HepG2 (cell line): ENCODE measurements around the gene KRTAP12-3. TPM values are rescaled to one million over a fixed set of nuclear protein-coding genes. Genes with fewer than 3 reads are reported as not detected.

Experiments
- ATAC-seq: fragments of 200-7000 bp; cut with Tn5 transposase; 3 replicates; pipeline ENCODE4 v1.9.1; 2020; ENCODE audit warnings: mild to moderate bottlenecking, moderate library complexity
- Bru-seq: library from RNA; stranded (reverse); fragments of 400-500 nt; gene quantifications from one replicate; lab custom pipeline; 2021; lab: Mats Ljungman, UMichigan
- BruChase-seq, 2 experiments: library from RNA; stranded (reverse); fragments of 400-500 nt; gene quantifications; one replicate each; lab custom pipeline; 2021; lab: Mats Ljungman, UMichigan
- BruUV-seq: library from RNA; stranded (reverse); fragments of 400-500 nt; replicated peaks from 2 replicates; lab custom pipeline; 2021; lab: Mats Ljungman, UMichigan
- CTCF ChIA-PET: fragments of 300-600 bp; formaldehyde crosslinking; extraction: SDS; loops from one replicate; lab custom pipeline; 2021; ENCODE audit warnings: low total read pairs, inconsistent platforms, low intra/inter-chr PET ratio; lab: Yijun Ruan, JAX
- POLR2A ChIA-PET: fragments of 350-600 bp; sonication (Branson Sonifier 250); formaldehyde crosslinking; loops from one replicate; lab custom pipeline; 2020; ENCODE audit warnings: antibody characterized with exemption, inconsistent platforms; lab: Yijun Ruan, JAX
- DNase-seq: peaks from one replicate; pipeline ENCODE4 v3.0.0-alpha.2; 2015; ENCODE audit warnings: low spot score
- FAIRE-seq: peaks from 3 replicates; lab custom pipeline; 2011; peaks lifted over from hg19 to GRCh38; lab: Jason Lieb, UNC
- H2AFZ ChIP-seq: one replicate; pipeline ENCODE4 v1.6.1; 2011; ENCODE audit warnings: low read length, inconsistent platforms
- H3K27ac ChIP-seq: fragments of 300-600 bp; 3 replicates; pipeline ENCODE4 v1.8.0; 2011; ENCODE audit warnings: mixed run types, mild to moderate bottlenecking, mixed read lengths, low read length, inconsistent platforms; ENCODE audit not compliant: insufficient read depth; ENCODE audit errors: extremely low read length
- H3K27me3 ChIP-seq, 2 experiments: fragments of 200-600 bp in 1 of 2; 2 replicates in 1 of 2; 3 replicates in 1 of 2; pipeline versions ENCODE4 v1.6.0 to v1.8.0; 2011; ENCODE audit warnings: low read length in 2 of 2, mild to moderate bottlenecking in 2 of 2, moderate library complexity in 2 of 2, inconsistent platforms in 1 of 2; ENCODE audit not compliant: insufficient read depth in 2 of 2, control insufficient read depth in 1 of 2
- H3K36me3 ChIP-seq, 2 experiments: fragments of 200-600 bp in 1 of 2; replicated peaks in 1 of 2; 2 replicates in 1 of 2; 3 replicates in 1 of 2; pipeline versions ENCODE4 v1.5.1 to v1.8.0; 2011; ENCODE audit warnings: low read length in 2 of 2, inconsistent platforms in 1 of 2; ENCODE audit not compliant: insufficient read depth in 2 of 2, control insufficient read depth in 1 of 2
- H3K4me1 ChIP-seq: 2 replicates; pipeline ENCODE4 v1.5.1; 2012; ENCODE audit warnings: low read length, inconsistent platforms; ENCODE audit not compliant: insufficient read depth
- H3K4me2 ChIP-seq: 2 replicates; pipeline ENCODE4 v1.6.0; 2011; ENCODE audit warnings: low read depth, low read length, inconsistent platforms
- H3K4me3 ChIP-seq, 3 experiments: fragments of 200-600 bp in 1 of 3; sonication (generic), shearing (Covaris generic) in 1 of 3; replicated peaks in 1 of 3; 2 replicates each; pipeline ENCODE4 v1.5.1; 2011 to 2016; ENCODE audit warnings: low read length in 3 of 3, inconsistent platforms in 2 of 3, low read depth in 2 of 3, mild to moderate bottlenecking in 2 of 3, control low read depth in 1 of 3, mixed read lengths in 1 of 3; ENCODE audit not compliant: insufficient read depth in 1 of 3
- H3K79me2 ChIP-seq: one replicate; pipeline ENCODE4 v1.6.1; 2011; ENCODE audit warnings: low read length, inconsistent platforms; ENCODE audit not compliant: insufficient read depth
- H3K9ac ChIP-seq: 2 replicates; pipeline ENCODE4 v1.6.0; 2011; ENCODE audit warnings: mild to moderate bottlenecking, low read depth, low read length, inconsistent platforms; ENCODE audit not compliant: insufficient read depth
- H3K9me3 ChIP-seq: 2 replicates; pipeline ENCODE4 v1.5.1; 2012; ENCODE audit warnings: mild to moderate bottlenecking, low read length
- H4K20me1 ChIP-seq: 2 replicates; pipeline ENCODE4 v1.6.0; 2011; ENCODE audit warnings: inconsistent platforms, mild to moderate bottlenecking, low read length, moderate library complexity; ENCODE audit not compliant: insufficient read depth
- CAMTA2 ChIP-seq: sonication (generic); formaldehyde crosslinking; IDR thresholded peaks from 2 replicates; pipeline ENCODE4 v1.4.0; 2020; ENCODE audit warnings: mild to moderate bottlenecking, missing genetic modification reagents, borderline replicate concordance
- CREB1 ChIP-seq, 2 experiments: fragments of 450-650 bp in 1 of 2; IDR thresholded peaks; 2 replicates each; pipeline ENCODE4 v1.6.1; 2016 to 2017; ENCODE audit warnings: control low read depth in 1 of 2, mild to moderate bottlenecking in 1 of 2, missing compliant biosample characterization in 1 of 2, missing genetic modification characterization in 1 of 2
- NFYB ChIP-seq: sonication (generic); formaldehyde crosslinking; IDR thresholded peaks from 2 replicates; pipeline ENCODE4 v1.4.0; 2020; ENCODE audit warnings: missing genetic modification reagents
- ZBTB21 ChIP-seq: sonication (generic); formaldehyde crosslinking; IDR thresholded peaks from 2 replicates; pipeline ENCODE4 v1.4.0; 2020; ENCODE audit warnings: missing genetic modification reagents
- ZNF276 ChIP-seq: sonication (generic); formaldehyde crosslinking; IDR thresholded peaks from 2 replicates; pipeline ENCODE4 v1.4.0; 2020; ENCODE audit warnings: mild to moderate bottlenecking, low read depth, missing genetic modification reagents
- WGBS: methylation state at CpG from one replicate; pipeline ENCODE4 v1.1.6; 2017; ENCODE audit warnings: low lambda C conversion rate; 5-methylcytosine and 5-hydroxymethylcytosine counted together
- in situ Hi-C: cut with HindIII; loops from 2 replicates; pipeline ENCODE4 v1.10.0; 2017; ENCODE audit warnings: low pct_unique_long_range_greater_than_20kb; ENCODE audit not compliant: extremely low pct_ligation_motif_present
- intact Hi-C: fragments of 100-400 bp; cut with micrococcal nuclease; formaldehyde crosslinking; loops from one replicate; pipeline ENCODE4 v1.10.0; 2022; ENCODE audit not compliant: unreplicated experiment
- long read RNA-seq, 2 experiments: library from RNA in 1 of 2; library from polyadenylated mRNA in 1 of 2; stranded (forward) in 1 of 2; unstranded in 1 of 2; transcript quantifications; one replicate each; pipeline ENCODE4 v2.0.0, GENCODE V29; 2019 to 2022
- polyA minus RNA-seq, 3 experiments: library from RNA; depleted of rRNA, polyadenylated mRNA; stranded (reverse); fragments of >200 nt; gene quantifications; 2 replicates each; pipeline ENCODE4 v1.2.3, GENCODE V29; 2011; ENCODE audit warnings: low replicate concordance in 1 of 3
- polyA plus RNA-seq, 8 experiments: library from polyadenylated mRNA; depleted of rRNA in 3 of 8; stranded (reverse) in 7 of 8; unstranded in 1 of 8; fragments of >200 nt; fragmentation: Illumina TruSeq in 4 of 8; extraction: Trizol in 4 of 8; gene quantifications; 2 replicates each; pipeline versions ENCODE4 v1.2.1 to v1.2.3, GENCODE V29; 2011 to 2016; ENCODE audit warnings: low read depth in 4 of 8, missing spikeins in 1 of 8, mixed read lengths in 1 of 8; ENCODE audit not compliant: insufficient read depth in 1 of 8
- total RNA-seq, 5 experiments: library from RNA; depleted of rRNA; stranded (reverse); fragments of >200 nt; fragmentation: Illumina TruSeq; extraction: Trizol; gene quantifications; 2 replicates each; pipeline ENCODE4 v1.2.3, GENCODE V29; 2016; ENCODE audit warnings: low read depth in 1 of 5

KRTAP12-3 gene
- total RNA-seq (2016; rRNA removed; fragmentation: Illumina TruSeq; extraction: Trizol), result not detected in 2 replicates
- not detected in 2 replicates for total RNA-seq (2016; cell fraction: cytosol; rRNA removed; fragmentation: Illumina TruSeq; extraction: Trizol; ENCODE audit: low read depth)
- not detected in 2 replicates for total RNA-seq (2016; cell fraction: insoluble cytoplasmic fraction; rRNA removed; fragmentation: Illumina TruSeq; extraction: Trizol)
- total RNA-seq (2016; cell fraction: membrane; rRNA removed; fragmentation: Illumina TruSeq; extraction: Trizol), result not detected in 2 replicates
- total RNA-seq (2016; cell fraction: nucleus; rRNA removed; fragmentation: Illumina TruSeq; extraction: Trizol), result not detected in 2 replicates
- not detected in 2 replicates for polyA plus RNA-seq (2011; rRNA removed)
- polyA plus RNA-seq (2011; cell fraction: cytosol; rRNA removed), result not detected in 2 replicates
- not detected in 2 replicates for polyA plus RNA-seq (2011; cell fraction: nucleus; rRNA removed)
- not detected in 2 replicates for polyA plus RNA-seq (2012)
- polyA plus RNA-seq (2016; cell fraction: cytosol; fragmentation: Illumina TruSeq; extraction: Trizol; ENCODE audit: low read depth), result not detected in 2 replicates
- not detected in 2 replicates for polyA plus RNA-seq (2016; cell fraction: insoluble cytoplasmic fraction; fragmentation: Illumina TruSeq; extraction: Trizol; ENCODE audit: low read depth)
- not detected in 2 replicates for polyA plus RNA-seq (2016; cell fraction: membrane; fragmentation: Illumina TruSeq; extraction: Trizol; ENCODE audit: low read depth)
- polyA plus RNA-seq (2016; cell fraction: nucleus; fragmentation: Illumina TruSeq; extraction: Trizol; ENCODE audit: insufficient read depth, low read depth), result not detected in 2 replicates
- not detected in 2 replicates for polyA minus RNA-seq (2011; rRNA and poly(A)+ RNA removed; ENCODE audit: low replicate concordance)
- polyA minus RNA-seq (2011; cell fraction: cytosol; rRNA and poly(A)+ RNA removed), result not detected in 2 replicates
- polyA minus RNA-seq (2011; cell fraction: nucleus; rRNA and poly(A)+ RNA removed), result not detected in 2 replicates
- not detected for Bru-seq, nascent RNA
- not detected for BruChase-seq, experiment 1, labeled RNA remaining after a 6-hour chase
- not detected for BruChase-seq, experiment 2, labeled RNA remaining after a 2-hour chase
- long read RNA-seq, experiment 1, result 0 reads
- long read RNA-seq, experiment 2, result 0 reads

GRCh38 chr21:44657635-44658540 is at the start of gene KRTAP12-3:
Gene KRTAP12-3 (plus strand): TSS chr21:44657932. CDS start chr21:44657980, 48 bp downstream.
- WGBS, result 48% methylated on average over 18 of the region's 26 CpGs
- Histone ChIP-seq H3K9ac (no peak within 1 kb of the TSS), H4K20me1 (no peaks in the 10 kb centered on the region), H3K4me3 (no peak within 1 kb of the TSS), H3K27ac (no peak within 1 kb of the TSS), H3K36me3 (no peaks in the 10 kb centered on the region), H3K27me3 (peaks cover 3 to 13% of the 10 kb centered on the region in 2 experiments; a peak in 2 of 5 replicates), H3K4me1 (peaks cover 9% of the 10 kb centered on the region; the same call in 1 of the 2 replicates), H2AFZ (no peak within 1 kb of the TSS), H3K9me3 (peaks cover 4% of the 10 kb centered on the region; the same call in 1 of the 2 replicates), H3K79me2 (no peaks in the 10 kb centered on the region), H3K4me2 (no peak within 1 kb of the TSS)
- FAIRE-seq, result no peak
- no peak for ATAC-seq
- no peak for DNase-seq
- ChIA-PET CTCF (no interaction called here), POLR2A (no interaction called here)
- peak; percentile 41; the same call in 1 of the 2 replicates for TF ChIP-seq ZBTB21
- no peak for TF ChIP-seq NFYB (CRISPR knock-in tag)
- no peak for TF ChIP-seq ZNF276 (CRISPR knock-in tag)
- 0 out of 2 replicates have a peak, but pooled peaks have one; percentile 3 for TF ChIP-seq CREB1 (IDR thresholded peaks at IDR 0.05)
- TF ChIP-seq CREB1 (CRISPR knock-in tag; IDR thresholded peaks at IDR 0.05), result no peak
- no peak for TF ChIP-seq CAMTA2 (CRISPR knock-in tag)
- in situ Hi-C loops (no loop called here), intact Hi-C loops (no loop called here)
- no TSS peak for BruUV-seq
